GM18861 (cell line): Measurements from ENCODE around the gene DRAXIN.

Source experiments
- ATAC-seq: cut with Tn5 transposase; IDR thresholded peaks from one replicate; pipeline ENCODE4 v1.9.1; 2021; ENCODE audit not compliant: unreplicated experiment

Gene DRAXIN

DNA sequence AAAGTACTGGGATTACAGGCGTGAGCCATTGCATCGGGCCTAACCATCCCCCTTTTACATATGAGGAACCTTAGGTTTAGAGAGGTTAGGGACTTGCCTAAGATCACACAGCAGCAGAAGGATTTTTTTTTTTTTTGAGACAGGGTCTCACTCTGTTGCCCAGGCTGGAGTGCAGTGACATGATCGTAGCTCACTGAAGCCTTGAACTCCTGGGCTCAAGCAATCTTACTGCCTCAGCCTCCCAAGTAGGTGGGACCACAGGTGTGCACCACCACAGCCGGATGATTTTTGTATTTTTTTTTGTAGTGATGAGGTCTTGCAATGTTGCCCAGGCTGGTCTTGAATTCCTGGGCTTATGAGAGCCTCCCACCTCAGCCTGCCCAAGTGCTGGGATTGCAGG lies 68.3 kb downstream of the DRAXIN start:
- ATAC-seq, result no peak

DNA sequence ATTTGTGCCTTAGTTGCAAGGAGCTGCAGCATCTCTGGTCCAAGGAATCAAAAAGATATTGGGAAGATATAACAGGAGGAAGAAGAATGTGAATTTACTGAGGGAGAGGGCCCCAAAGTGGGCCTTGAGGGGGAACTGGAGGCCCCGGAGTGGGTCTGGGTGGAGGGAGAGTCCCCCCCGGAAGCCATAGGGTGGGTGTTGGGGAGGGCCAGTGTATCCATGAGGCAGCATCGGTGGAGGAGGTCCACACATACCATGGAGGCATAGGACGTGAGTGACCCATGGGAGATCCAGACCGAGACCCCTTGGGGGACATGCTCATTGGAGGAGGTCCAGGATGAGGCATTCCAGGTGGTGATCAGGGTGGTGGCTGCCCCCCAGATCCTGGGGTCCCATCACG lies 69.8 kb downstream of the DRAXIN start:
- no peak for ATAC-seq

DNA sequence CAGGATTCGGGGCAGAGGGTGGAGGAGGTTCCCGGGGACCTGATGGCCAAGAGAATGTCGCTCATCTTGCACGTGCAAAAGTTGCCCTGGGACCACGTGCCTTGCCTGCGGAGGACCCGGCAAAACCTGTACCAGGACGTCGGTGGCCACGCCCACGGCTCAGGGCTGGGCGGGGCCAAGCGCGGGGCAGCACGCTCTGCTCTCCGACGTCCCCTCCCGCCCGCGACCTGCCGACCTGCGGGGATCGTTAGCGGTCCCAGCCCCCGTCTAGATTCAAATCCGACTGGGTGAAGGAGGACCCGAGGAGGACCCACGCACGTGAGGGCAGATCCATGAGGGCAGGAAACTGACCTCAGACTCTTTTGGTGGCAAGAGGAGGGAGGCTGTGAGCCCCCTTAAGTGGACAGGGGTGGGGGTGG lies 70.5 kb downstream of the DRAXIN start, which contains the start of gene C1orf167:
C1orf167 (plus strand) TSS at position 206 of the 419 bp plus-strand sequence. CDS start 2,208 bp downstream, outside the sequence.
- no peak for ATAC-seq

DNA sequence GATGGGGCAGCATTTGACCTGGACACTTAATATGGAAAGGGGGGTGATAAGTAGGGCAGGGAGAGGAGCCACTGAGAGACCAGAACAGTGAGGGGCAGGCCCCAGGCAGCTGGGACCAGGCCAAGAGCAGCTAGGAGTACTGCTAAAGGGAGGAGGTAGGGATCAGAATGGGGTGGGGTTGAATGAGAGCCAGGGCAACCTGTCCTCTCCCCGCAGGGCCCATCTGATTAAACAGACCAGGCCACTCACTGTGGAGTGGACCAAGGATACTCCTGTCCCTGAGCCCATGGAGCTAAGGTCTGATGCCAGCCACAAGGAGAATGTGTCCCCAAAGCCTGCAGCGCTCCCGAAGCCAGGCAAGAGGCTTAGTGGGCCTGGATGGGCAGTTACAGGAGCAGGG lies 72.6 kb downstream of the DRAXIN start:
- ATAC-seq, result no peak

DNA sequence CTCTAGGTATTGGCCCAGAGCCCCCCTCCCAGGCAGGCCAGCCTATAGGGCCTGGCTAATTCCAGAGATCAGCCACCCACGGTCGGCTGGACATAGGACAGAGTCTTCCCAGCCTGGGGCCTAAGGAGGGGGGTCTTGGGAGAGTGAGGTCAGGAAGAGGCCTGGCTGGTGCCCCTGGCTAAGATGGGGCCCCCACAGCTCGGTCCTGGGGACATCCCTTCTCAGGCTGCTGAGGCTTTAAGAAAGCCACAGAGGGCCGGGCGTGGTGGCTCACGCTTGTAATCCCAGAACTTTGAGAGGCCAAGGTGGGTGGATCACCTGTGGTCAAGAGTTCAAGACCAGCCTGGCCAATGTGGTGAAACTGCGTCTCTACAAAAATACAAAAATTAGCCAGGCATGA lies 73.0 kb downstream of the DRAXIN start:
- ATAC-seq, result no peak

DNA sequence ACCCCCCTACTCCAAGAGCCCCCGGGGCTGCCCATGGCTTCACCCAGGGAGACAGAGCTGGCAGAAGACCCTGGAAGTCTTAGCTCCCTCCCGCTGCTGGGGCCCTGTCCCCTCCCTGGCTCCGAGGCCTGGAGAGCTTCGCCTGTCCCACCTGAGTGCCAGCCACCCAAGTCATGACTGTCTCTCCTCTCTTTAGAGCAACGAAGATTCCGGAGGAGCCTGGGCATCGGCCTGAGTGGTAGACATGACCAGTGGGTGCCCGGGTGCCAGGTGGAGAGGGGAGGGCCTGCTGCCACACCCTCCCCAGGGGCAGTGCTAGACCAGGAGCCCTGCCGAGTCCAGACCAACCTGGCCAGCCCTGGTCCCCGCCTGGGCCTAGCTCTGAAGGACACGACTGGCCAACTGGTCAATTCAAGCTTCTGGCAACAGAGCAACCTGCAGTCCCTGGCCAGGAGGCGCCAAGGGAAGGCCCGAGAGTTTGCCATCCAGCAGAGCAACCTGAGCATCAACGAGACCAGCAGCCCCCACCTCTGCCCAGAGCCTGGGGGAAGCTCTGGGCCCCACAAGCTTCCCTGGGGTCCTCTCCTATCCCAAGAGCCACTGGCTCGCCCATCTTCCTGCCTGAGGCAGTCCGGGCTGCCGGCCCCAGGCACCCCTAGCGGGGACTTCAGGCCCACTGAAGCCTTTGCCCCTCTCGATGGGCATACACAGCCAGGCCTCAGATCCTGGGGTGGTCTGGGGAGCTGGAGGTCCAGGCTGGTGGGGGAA lies 74.3 kb downstream of the DRAXIN start:
- ATAC-seq, result no peak

DNA sequence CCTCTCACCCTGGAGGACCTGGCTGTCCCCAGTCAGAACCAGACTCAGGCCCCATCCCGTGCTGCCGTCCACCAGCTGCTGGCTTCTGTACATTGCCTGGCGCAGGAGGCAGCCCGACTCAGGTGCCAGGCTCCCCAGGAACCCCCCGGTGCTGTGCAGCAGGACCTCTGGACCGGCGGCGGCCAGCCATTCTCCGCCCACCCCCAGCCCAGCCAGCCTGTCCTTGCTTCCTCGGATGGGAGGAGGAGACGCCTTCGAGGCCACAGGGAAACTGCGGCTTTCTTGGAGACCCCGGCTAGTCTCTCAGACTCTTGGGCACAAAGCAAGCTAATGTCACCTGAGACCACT lies 74.9 kb downstream of the DRAXIN start:
- no peak for ATAC-seq

DNA sequence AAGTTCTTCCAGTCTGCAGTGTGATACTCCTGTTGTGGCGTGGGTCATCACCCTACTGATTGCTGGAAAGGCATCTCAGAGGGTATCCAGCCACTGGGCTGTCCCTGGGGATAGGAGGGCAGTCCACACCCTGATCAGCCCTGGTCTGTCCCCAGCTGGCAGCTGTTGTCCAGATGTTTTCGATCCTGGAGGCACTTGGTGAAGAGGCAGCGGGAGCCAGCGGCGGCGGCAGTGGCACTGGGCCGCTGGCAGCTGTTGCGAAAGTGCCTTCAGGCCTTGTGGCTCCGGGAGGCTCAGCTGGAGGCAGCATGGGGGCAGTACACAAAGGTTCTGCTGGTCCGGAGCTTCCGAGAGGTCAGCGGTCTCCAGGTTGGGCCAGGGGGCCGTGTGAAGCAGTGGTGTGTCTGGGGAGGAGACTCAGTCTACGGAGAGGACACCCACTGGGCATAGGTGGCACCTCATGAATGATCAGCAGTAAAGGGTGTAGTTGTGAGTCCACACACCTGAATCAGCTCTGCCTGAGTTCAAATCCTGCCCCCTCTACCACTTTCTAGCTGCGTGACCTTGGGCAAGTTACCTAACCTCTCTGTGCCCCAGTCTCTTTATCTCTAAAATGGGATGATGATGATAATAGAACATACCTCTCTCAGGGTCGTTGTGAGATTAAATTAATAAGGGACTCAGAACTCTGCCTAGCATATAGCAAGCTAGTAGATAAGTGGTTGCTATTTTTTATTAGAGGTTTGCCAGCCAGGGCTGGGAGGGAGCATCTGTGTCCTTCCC lies 76.6 kb downstream of the DRAXIN start:
- no peak for ATAC-seq

DNA sequence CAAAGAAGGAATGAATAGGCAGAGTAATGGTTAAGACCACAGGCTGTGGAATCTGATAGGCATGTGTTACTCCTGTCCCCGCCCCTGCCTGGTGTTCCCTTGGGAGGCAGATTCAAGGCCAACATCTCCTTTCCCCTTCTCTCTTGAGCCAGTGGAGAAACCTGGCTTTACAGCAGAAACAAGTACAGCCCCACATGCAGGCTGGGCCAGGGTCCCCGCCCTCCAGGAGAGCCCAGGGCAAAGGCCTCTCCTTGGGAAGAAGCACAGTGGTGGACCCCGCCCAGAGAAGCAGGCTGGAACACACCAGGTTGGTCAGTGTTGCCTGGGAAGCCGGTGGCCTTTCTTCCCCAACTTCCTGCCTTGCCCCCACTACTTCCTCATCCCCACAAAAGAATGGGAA lies 77.3 kb downstream of the DRAXIN start:
- no peak for ATAC-seq

DNA sequence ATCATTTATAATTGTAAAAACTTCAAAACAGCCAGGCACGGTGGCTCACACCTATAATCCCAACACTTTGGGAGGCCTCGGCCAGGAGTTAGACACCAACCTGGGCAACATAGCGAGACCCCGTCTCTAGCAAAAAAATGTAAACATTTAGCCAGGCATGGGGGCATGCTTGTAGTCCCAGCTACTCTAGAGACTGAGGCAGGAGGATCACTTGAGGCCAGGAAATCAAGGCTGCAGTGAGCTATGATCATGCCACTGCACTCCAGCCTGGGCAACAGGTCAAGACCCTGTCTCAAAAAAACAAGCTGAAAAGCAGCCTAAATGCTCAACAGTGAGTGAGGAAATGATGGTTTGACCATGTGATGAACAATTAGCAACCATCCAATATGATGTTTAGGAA lies 77.8 kb downstream of the DRAXIN start:
- ATAC-seq, result no peak

DNA sequence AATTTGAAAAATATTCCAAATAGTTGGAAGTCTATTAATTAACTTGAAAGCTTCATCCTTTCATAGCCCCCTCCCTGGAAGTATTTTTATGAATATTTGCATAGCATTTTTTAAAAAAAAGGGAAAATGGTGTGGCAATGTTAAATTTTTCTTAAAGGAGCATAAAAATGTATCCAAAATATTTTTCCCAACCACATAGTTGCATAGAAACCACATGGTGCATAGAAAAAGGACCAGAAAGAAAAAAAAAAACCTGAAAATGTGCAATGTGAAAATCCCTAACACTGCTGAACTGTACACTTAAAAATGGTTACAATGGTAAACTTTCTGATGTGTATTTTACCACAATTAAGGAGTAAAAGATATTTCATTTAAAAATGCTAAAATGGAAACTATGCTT lies 78.5 kb downstream of the DRAXIN start:
- ATAC-seq, result no peak

DNA sequence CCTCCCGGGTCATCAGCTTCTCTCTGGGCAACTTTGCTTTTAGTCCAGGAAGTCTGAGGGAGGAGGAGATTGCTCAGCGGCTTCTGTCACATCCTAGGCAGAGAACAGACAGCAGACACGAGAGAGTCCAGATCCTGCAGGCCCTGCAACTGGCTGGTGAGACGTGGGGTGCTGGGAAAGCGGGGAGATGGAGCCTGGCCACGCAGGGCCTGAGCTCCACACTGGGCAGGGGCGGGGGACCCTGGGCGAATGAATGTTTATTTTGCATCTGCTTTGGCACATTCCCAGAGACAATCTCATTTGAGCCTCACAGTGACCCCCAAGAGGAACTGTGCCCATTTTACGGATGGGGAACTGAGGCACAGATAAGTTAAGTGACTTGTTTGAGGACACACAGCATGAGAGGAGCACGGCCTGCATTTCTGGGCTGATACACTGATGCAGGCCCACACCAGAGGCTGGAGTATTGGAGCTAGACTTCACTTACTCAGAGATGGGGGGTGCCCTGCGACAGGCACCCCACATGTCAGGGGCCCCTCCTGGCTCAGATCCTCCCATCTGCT lies 80.1 kb downstream of the DRAXIN start:
- ATAC-seq, result no peak

DNA sequence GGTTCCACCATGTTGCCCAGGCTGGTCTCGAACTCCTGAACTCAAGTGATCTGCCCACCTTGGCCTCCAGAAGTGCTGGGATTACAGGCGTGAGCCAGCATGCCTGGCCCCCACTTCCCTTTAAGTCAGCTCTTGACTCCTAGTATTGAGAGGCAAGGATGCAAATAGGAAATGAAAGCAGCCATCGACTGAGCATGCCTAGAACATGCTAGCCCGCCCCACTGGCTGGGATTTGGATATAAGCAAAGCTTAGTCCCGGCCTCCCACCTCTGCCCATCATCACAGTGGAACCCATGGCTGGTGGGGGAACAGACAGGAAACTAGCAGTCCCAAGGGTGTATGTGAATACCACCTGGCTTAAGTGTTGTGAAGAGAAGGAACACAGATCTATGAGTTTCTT lies 80.9 kb downstream of the DRAXIN start:
- no peak for ATAC-seq

DNA sequence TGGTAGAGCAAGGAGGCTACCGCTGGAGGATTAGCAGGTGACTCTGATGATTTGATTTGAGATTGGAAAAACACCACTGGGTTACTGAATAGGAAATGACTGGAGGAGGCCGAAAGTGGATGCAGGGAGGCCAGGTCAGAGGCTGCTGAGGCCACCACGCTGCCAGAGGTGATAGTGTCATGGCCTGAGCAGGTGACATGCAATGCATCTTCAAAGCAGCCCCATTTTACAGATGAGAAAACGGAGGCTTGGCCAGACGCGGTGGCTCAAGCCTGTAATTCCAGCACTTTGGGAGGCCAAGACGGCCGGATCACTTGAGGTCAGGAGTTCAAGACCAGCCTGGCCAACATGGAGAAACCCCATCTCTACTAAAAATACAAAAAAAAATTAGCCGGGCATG lies 83.2 kb downstream of the DRAXIN start:
- ATAC-seq, result no peak
